Stimulated activated CD4-positive, alpha-beta T cell treated with anti-CD3 and anti-CD28 coated beads, Interleukin-1b, Interleukin-23, amount 100 ng/mL, for 24 hours (primary cell): ENCODE measurements around the gene LSM12.

Experiments
- DNase-seq, 4 experiments: peaks; one replicate each; pipeline ENCODE4 v3.0.0-alpha.2; 2020; ENCODE audit warnings: low read depth in 4 of 4, low spot score in 1 of 4

LSM12 gene

GRCh38 chr17:44095647-44096496, 29.4 kb upstream of the LSM12 start:
- DNase-seq = no peak

- DNase-seq = no peak
These were observed 28.8 kb upstream of the LSM12 start for GRCh38 chr17:44095388-44095646.

- DNase-seq = no peak
These were observed 28.4 kb upstream of the LSM12 start for GRCh38 chr17:44094701-44095387.

- no peak for DNase-seq
These were observed 26.9 kb upstream of the LSM12 start for GRCh38 chr17:44093231-44093900.

- no peak for DNase-seq
These were observed 25.6 kb upstream of the LSM12 start for GRCh38 chr17:44092051-44092450.

- DNase-seq = no peak
These were observed 24.9 kb upstream of the LSM12 start for GRCh38 chr17:44091200-44091997.

GRCh38 chr17:44088254-44088653, 21.8 kb upstream of the LSM12 start:
- no peak for DNase-seq

GRCh38 chr17:44087319-44087718, 20.8 kb upstream of the LSM12 start:
- DNase-seq = no peak

GRCh38 chr17:44086364-44087311, 20.2 kb upstream of the LSM12 start:
- peak in 3 of 4 experiments; percentile 34 to 50 (median 38) for DNase-seq

GRCh38 chr17:44085908-44086307, 19.4 kb upstream of the LSM12 start:
- DNase-seq = no peak

GRCh38 chr17:44084921-44085320, 18.4 kb upstream of the LSM12 start:
- no peak for DNase-seq

GRCh38 chr17:44084131-44084538, 17.7 kb upstream of the LSM12 start:
- DNase-seq = peak in 3 of 4 experiments; percentile 27 to 32 (median 30)

- no peak for DNase-seq
These were observed 16.9 kb upstream of the LSM12 start for GRCh38 chr17:44083250-44083849.

- no peak for DNase-seq
These were observed 15.9 kb upstream of the LSM12 start for GRCh38 chr17:44082256-44082927.

- no peak for DNase-seq
These were observed 15.2 kb upstream of the LSM12 start for GRCh38 chr17:44081681-44082080.

GRCh38 chr17:44079877-44080821, 13.7 kb upstream of the LSM12 start:
- DNase-seq = no peak

GRCh38 chr17:44078412-44078811, 11.9 kb upstream of the LSM12 start:
- DNase-seq = no peak

GRCh38 chr17:44077595-44077909, 11.1 kb upstream of the LSM12 start:
- no peak for DNase-seq
